ENCODE results near the gene TMEM19. TPM values are rescaled to one million over a fixed set of nuclear protein-coding genes. Genes with fewer than 3 reads are reported as not detected.

TMEM19 gene
- total and polyA plus RNA-seq, 4 experiments from 2014 or later, result 10.5 to 49.0 (median 21.1) TPM

DNA sequence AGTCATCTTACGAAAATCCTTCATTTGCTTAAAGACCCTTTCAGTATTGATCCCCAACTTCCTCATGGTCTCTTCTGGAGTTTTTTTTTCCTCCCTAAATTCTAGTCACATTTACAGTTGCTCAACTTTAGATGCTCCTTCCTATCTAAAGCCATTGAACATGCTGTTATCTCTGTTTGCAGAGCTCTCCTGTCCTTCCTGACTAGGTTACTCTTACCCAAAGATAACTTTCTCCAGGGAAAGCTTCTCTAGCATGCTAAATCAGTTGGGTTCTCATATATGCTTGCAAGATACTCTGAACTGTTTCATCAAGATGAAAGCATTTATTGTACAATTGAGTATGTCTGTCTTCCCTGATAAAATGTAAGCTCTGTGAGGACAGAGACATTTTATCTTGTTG is 67.0 kb downstream of the TMEM19 start:
- peaks cover 0 to 4% (median 0%) of the 10 kb centered on the region in 8 donors for H3K9me3 Mint-ChIP-seq
- peaks cover 19 to 35% (median 26%) of the 10 kb centered on the region in 4 donors for H3K4me1 Mint-ChIP-seq
- Histone ChIP-seq H3K4me3 (ENCODE audit: low read length in 2 of 2) (no peak overlapping the region), H3K27ac (ENCODE audit: low read depth, low read length) (no peak overlapping the region), H3K4me1 (ENCODE audit: insufficient read depth, low read length) (peaks cover 29% of the 10 kb centered on the region), H3K36me3 (ENCODE audit: insufficient read depth, low read length) (no peaks in the 10 kb centered on the region), H3K27me3 (ENCODE audit: insufficient read depth, low read length) (peaks cover 4% of the 10 kb centered on the region), H3K9me3 (ENCODE audit: control insufficient read depth in 1 of 2, low read length in 2 of 2) (no peaks in the 10 kb centered on the region)
- peaks cover 10 to 28% of the 10 kb centered on the region in 2 donors for H3K36me3 Mint-ChIP-seq
- POLR2A ChIA-PET (ENCODE audit: partially characterized antibody), result interaction anchor here (3.1 kb wide), 1 partner anchor 87 kb away, joined by 28 read pairs; the partner anchor contains the start of gene TBC1D15
- CTCF ChIA-PET (ENCODE audit: partially characterized antibody), result interaction anchor here (1.1 to 1.5 kb wide), 2 partner anchors 9 to 27 kb away, joined by 4 read pairs; no protein-coding TSS in a partner anchor
- H3K27ac Mint-ChIP-seq, result no peak overlapping the region
- H3K27me3 Mint-ChIP-seq, result peaks cover 6 to 17% of the 10 kb centered on the region in 2 donors
- no peak for DNase-seq
- intact Hi-C loops (cut with micrococcal nuclease), result no loop called here
- no peak overlapping the region for H3K4me3 Mint-ChIP-seq

Other genes with a start within 250 kb of the TMEM19 start
- gene LGR5, start 246.3 kb upstream of the TMEM19 start, total RNA-seq, result not detected
- gene LGR5, start 246.3 kb upstream of the TMEM19 start, polyA plus RNA-seq, result not detected
- gene ZFC3H1, start 22.2 kb upstream of the TMEM19 start, total RNA-seq, result 100 to 1,000 TPM; 118 to 121 TPM
- gene ZFC3H1, start 22.2 kb upstream of the TMEM19 start, polyA plus RNA-seq, result 10 to 100 TPM; 15.0 to 30.2 TPM
- gene THAP2, start 21.8 kb upstream of the TMEM19 start, total RNA-seq, result 10 to 100 TPM; 13.1 to 14.0 TPM
- 10 to 100 TPM in 1 of 2 donors, 1 to 10 TPM in 1; 6.3 to 10.4 TPM for gene THAP2, start 21.8 kb upstream of the TMEM19 start, polyA plus RNA-seq
- gene RAB21, start 68.8 kb downstream of the TMEM19 start, total RNA-seq, result 10 to 100 TPM; 73.6 to 77.2 TPM
- 10 to 100 TPM; 38.3 to 46.0 TPM for gene RAB21, start 68.8 kb downstream of the TMEM19 start, polyA plus RNA-seq
- 10 to 100 TPM; 88.5 to 97.3 TPM for gene TBC1D15, start 153.7 kb downstream of the TMEM19 start, total RNA-seq
- gene TBC1D15, start 153.7 kb downstream of the TMEM19 start, polyA plus RNA-seq, result 10 to 100 TPM; 37.4 to 46.3 TPM

All from CD4-positive, alpha-beta memory T cell (primary cell).